ENCODE data around the gene C11orf42. TPM values are rescaled to one million over a fixed set of nuclear protein-coding genes. Genes with fewer than 3 reads are reported as not detected.

The C11orf42 gene
- total RNA-seq, 1 experiment from 2014 or later = not detected

- Histone ChIP-seq H3K4me3 (ENCODE audit: low read depth, low read length, poor library complexity, severe bottlenecking) (no peak overlapping the region), H3K9me3 (ENCODE audit: low read depth, low read length, poor library complexity, severe bottlenecking) (no peaks in the 10 kb centered on the region), H3K4me1 (ENCODE audit: insufficient read depth, low read length, poor library complexity, severe bottlenecking) (no peaks in the 10 kb centered on the region), H3K36me3 (ENCODE audit: insufficient read depth, low read length, poor library complexity, severe bottlenecking) (peaks cover 27% of the 10 kb centered on the region), H3K27me3 (replicated peaks; ENCODE audit: insufficient read depth, low read depth, low read length, poor library complexity) (no peaks in the 10 kb centered on the region), H3K27ac (ENCODE audit: low read depth, low read length, poor library complexity, severe bottlenecking) (no peak overlapping the region)
- TF ChIP-seq EZH2 (IDR thresholded peaks at IDR 0.05; ENCODE audit: borderline replicate concordance, low read depth, low read length, poor library complexity, severe bottlenecking) (no peak), CTCF (conservative IDR thresholded peaks at IDR 0.05; ENCODE audit: low read depth, low read length) (no peak)
- intact Hi-C loops (cut with micrococcal nuclease; ENCODE audit: unreplicated experiment) = no loop called here
- no TSS peak for BruUV-seq (replicated peaks)
- ChIA-PET POLR2A (ENCODE audit: low non-redundant PET) (no interaction called here), CTCF (no interaction called here)
- DNase-seq (ENCODE audit: low spot score) = no peak
Measured at GRCh38 chr11:6223854-6224253, 18.5 kb downstream of the C11orf42 start.

DNA sequence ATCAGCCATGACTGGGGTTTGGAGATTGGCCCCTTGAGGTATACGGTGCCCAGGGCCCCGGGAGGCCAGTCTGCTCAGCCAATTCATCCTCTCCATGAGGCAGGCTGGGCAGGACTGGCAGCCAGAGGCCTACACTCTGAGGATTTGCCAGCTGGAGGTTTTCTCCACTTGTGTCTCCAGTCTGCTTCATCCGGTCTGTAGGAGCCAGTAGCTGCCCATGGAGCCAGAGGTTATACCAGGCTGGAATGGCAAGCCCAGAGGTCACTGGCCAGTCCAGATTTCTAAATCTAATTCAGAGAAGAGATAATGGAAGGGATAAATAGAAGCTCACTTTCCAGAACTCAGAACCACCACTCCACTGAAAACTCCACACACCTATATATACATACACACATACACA, 19.1 kb downstream of the C11orf42 start:
- Histone ChIP-seq H3K36me3 (ENCODE audit: insufficient read depth, low read length, poor library complexity, severe bottlenecking) (peaks cover 26% of the 10 kb centered on the region), H3K27ac (ENCODE audit: low read depth, low read length, poor library complexity, severe bottlenecking) (no peak overlapping the region), H3K27me3 (replicated peaks; ENCODE audit: insufficient read depth, low read depth, low read length, poor library complexity) (no peaks in the 10 kb centered on the region), H3K4me1 (ENCODE audit: insufficient read depth, low read length, poor library complexity, severe bottlenecking) (no peaks in the 10 kb centered on the region), H3K9me3 (ENCODE audit: low read depth, low read length, poor library complexity, severe bottlenecking) (no peaks in the 10 kb centered on the region), H3K4me3 (ENCODE audit: low read depth, low read length, poor library complexity, severe bottlenecking) (no peak overlapping the region)
- CTCF ChIA-PET = no interaction called here
- no TSS peak for BruUV-seq (replicated peaks)
- intact Hi-C loops (cut with micrococcal nuclease; ENCODE audit: unreplicated experiment) = no loop called here
- DNase-seq (ENCODE audit: low spot score) = no peak
- POLR2A ChIA-PET (ENCODE audit: low non-redundant PET) = no interaction called here
- TF ChIP-seq CTCF (conservative IDR thresholded peaks at IDR 0.05; ENCODE audit: low read depth, low read length) (no peak), EZH2 (IDR thresholded peaks at IDR 0.05; ENCODE audit: borderline replicate concordance, low read depth, low read length, poor library complexity, severe bottlenecking) (no peak)

- no peaks in the 10 kb centered on the region for H3K4me1 ChIP-seq (ENCODE audit: insufficient read depth, low read length, poor library complexity, severe bottlenecking)
- no peaks in the 10 kb centered on the region for H3K27me3 ChIP-seq (replicated peaks; ENCODE audit: insufficient read depth, low read depth, low read length, poor library complexity)
- intact Hi-C loops (cut with micrococcal nuclease; ENCODE audit: unreplicated experiment) = no loop called here
- TF ChIP-seq CTCF (conservative IDR thresholded peaks at IDR 0.05; ENCODE audit: low read depth, low read length) (no peak), EZH2 (IDR thresholded peaks at IDR 0.05; ENCODE audit: borderline replicate concordance, low read depth, low read length, poor library complexity, severe bottlenecking) (no peak)
- no peak overlapping the region for H3K4me3 ChIP-seq (ENCODE audit: low read depth, low read length, poor library complexity, severe bottlenecking)
- ChIA-PET CTCF (no interaction called here), POLR2A (ENCODE audit: low non-redundant PET) (no interaction called here)
- BruUV-seq (replicated peaks) = no TSS peak
- no peak for DNase-seq (ENCODE audit: low spot score)
- no peaks in the 10 kb centered on the region for H3K9me3 ChIP-seq (ENCODE audit: low read depth, low read length, poor library complexity, severe bottlenecking)
- H3K36me3 ChIP-seq (ENCODE audit: insufficient read depth, low read length, poor library complexity, severe bottlenecking) = peaks cover 26% of the 10 kb centered on the region
- no peak overlapping the region for H3K27ac ChIP-seq (ENCODE audit: low read depth, low read length, poor library complexity, severe bottlenecking)
Measured at GRCh38 chr11:6225024-6225423, 19.7 kb downstream of the C11orf42 start.
